Measurements from ENCODE around the gene NOTCH2.
"Not testable (repeated sequence)": the region's sequence is repeated elsewhere in the genome, so short reads cannot be mapped to it uniquely, and the experiment has no call there.

- TF ChIP-seq, protein P1, sequence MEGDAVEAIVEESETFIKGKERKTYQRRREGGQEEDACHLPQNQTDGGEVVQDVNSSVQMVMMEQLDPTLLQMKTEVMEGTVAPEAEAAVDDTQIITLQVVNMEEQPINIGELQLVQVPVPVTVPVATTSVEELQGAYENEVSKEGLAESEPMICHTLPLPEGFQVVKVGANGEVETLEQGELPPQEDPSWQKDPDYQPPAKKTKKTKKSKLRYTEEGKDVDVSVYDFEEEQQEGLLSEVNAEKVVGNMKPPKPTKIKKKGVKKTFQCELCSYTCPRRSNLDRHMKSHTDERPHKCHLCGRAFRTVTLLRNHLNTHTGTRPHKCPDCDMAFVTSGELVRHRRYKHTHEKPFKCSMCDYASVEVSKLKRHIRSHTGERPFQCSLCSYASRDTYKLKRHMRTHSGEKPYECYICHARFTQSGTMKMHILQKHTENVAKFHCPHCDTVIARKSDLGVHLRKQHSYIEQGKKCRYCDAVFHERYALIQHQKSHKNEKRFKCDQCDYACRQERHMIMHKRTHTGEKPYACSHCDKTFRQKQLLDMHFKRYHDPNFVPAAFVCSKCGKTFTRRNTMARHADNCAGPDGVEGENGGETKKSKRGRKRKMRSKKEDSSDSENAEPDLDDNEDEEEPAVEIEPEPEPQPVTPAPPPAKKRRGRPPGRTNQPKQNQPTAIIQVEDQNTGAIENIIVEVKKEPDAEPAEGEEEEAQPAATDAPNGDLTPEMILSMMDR (IDR thresholded peaks at IDR 0.05; ENCODE audit: low read depth, low read length) = not testable (repeated sequence)
- not testable (repeated sequence) for TF ChIP-seq EZH2phosphoT487 (IDR thresholded peaks at IDR 0.05; ENCODE audit: low read depth)
Observed at GRCh38 chr1:120111008-120111407, 41.5 kb upstream of the NOTCH2 start.
